Cardiac atrium fibroblast (primary cell): ENCODE data around the gene AHCY. TPM values are rescaled to one million over a fixed set of nuclear protein-coding genes. Genes with fewer than 3 reads are reported as not detected.

Experiments used
- total RNA-seq: library from RNA; depleted of rRNA; stranded (reverse); fragments of >200 nt; gene quantifications from 2 replicates; pipeline ENCODE4 v1.2.3, GENCODE V29; 2015

AHCY gene
- 143 and 147 TPM in 2 replicates for total RNA-seq

DNA sequence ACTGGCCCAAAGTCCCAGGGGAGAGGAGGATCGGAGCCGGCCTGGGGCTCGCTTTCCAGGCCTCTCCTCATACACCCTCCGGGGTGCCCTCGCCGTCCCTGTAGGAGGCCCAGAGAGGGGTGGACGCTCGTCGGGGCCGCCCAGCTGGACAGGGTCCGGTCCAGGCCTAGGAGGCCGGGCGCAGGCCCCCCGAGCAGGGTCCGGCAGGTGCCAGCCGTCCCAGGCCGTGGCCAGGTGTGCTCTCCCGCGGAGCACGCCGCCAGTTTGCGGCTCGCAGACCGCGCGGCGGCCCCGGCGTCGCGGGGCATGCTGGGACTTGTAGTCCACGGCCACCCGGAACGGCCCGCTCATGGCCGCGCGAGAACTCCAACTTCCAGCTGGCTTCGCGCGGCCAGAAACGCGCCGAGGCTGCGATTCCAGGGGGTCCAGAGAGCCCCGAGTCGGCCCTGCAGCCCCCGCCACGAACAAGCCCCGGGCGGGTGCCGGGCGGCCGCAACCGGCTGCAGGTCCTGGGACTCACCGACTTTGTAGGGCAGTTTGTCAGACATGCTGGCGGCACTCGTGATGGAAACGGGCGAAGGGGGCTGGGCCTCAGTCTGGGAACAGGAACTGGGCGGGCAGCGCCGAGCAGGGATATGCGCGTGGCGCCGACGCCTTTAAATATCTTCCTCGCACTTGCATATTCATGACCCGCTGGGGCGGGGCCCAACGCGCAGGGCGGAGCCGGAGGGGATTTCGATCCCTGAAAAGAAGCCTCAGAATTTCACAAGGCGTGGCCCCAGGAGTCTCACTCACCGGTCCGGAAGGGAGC lies at the start of gene AHCY:
Gene AHCY, minus strand, starts transcription at position 633 of the 811 bp plus-strand sequence. Its CDS starts 85 bp downstream, at position 548.

DNA sequence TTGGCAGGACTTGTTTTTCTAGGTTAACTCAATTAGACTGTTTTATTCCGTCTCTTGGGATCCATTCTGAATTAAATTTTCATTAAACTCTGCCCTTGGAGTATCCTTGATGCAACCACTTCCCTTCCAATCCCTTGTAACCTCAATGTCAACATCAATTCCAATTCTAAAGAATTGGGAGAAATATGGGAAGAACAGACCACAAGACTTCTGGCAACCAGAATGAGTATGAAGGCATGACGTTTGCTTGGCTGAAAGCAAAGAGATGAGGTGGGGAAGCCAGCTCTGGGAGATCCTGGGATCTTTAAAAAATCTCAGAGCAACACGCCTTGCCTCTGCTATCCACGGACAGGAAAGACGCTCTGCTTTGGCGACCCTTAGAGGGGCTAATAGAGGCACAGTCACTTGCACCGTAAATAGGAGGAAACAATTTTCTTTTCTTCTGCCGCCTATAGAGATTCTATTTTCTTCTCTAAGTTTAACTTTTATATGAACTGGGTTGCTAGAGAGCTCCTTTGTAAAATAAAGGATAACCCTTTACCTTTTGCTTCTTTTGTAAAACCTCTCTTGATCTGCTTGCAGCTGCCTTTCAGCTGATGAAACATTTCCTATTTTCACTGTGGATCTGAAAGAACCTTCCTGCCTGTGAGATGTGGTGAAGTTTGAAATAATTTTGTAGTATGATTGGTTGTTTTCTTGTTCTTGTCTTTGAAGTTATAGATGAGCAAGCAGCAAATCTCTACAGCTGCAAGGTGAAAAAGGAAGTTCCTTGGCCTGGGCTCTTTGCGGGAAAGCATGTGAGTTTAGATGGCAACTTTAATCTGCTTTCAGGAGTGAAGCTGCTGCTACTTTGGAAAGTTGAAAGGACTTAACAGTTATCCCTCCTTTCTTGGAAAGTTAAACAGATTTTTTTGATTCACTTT lies 62.2 kb downstream of the AHCY start, which contains the start of gene ASIP:
Gene ASIP, plus strand, starts transcription at position 731 of the 923 bp plus-strand sequence. CDS start 18,952 bp downstream, outside the sequence.

Other genes starting within 250 kb of the AHCY start
- gene EIF2S2, start 191.1 kb downstream of the AHCY start, total RNA-seq, result 105 and 114 TPM in 2 replicates
- gene ASIP, start 61.9 kb downstream of the AHCY start, total RNA-seq, result not detected in 2 replicates
- gene ITCH, start 59.9 kb upstream of the AHCY start, total RNA-seq, result 39.0 and 41.5 TPM in 2 replicates
- 121 and 168 TPM in 2 replicates for gene DYNLRB1, start 213.1 kb upstream of the AHCY start, total RNA-seq